HG02623 (cell line): Measurements from ENCODE around the gene SERPINA9.
"Not testable (repeated sequence)": the region's sequence is repeated elsewhere in the genome, so short reads cannot be mapped to it uniquely, and the experiment has no call there.

Experiments
- ATAC-seq: cut with Tn5 transposase; IDR thresholded peaks from one replicate; pipeline ENCODE4 v1.9.1; 2021; ENCODE audit warnings: moderate library complexity; ENCODE audit not compliant: unreplicated experiment

The SERPINA9 gene, protein sequence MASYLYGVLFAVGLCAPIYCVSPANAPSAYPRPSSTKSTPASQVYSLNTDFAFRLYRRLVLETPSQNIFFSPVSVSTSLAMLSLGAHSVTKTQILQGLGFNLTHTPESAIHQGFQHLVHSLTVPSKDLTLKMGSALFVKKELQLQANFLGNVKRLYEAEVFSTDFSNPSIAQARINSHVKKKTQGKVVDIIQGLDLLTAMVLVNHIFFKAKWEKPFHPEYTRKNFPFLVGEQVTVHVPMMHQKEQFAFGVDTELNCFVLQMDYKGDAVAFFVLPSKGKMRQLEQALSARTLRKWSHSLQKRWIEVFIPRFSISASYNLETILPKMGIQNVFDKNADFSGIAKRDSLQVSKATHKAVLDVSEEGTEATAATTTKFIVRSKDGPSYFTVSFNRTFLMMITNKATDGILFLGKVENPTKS

DNA sequence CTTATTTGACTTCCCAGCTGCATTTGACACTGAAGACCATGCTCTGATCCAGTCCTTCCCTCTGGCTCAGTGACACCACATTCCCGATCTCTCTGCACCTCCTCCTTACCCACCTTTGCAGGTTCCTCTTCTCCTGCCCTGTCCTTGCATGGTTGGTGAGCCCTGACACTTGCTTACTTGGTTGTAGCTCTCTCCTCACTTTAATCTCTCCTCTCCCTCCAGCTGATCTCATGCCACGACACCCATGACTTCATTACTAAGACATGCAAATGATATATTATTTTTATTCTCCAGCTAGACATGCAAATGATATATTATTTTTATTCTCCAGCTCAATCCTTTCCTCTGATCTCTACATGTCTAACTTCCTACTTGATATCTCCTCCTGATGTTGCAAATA, at the start of gene SERPINA9:
SERPINA9 (minus strand) TSS at position 175 of the 400 bp plus-strand sequence. CDS start 6,357 bp downstream, outside the sequence.
- no peak for ATAC-seq

- no peak for ATAC-seq
Observed at GRCh38 chr14:94524093-94524492, 48.1 kb upstream of the SERPINA9 start.

DNA sequence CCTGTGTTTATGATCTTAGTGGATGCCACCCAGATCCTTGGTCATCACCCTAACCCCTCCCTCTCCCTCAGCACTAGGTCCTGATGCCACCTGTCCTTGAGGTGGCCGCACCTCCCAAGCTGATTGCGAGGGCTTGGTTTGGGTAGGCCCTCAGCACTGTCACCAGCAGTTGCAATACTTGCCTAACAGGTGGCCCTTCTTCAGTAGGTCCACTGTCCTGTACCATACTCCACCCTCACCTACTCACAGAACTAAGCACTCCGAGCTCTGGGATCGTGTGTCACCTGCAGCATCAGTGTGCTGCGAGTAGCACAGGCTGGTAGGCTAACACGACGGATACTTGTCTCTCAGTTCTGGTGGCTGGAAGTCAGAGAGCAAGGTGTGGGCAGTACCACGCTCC, 47.3 kb upstream of the SERPINA9 start:
- no peak for ATAC-seq

DNA sequence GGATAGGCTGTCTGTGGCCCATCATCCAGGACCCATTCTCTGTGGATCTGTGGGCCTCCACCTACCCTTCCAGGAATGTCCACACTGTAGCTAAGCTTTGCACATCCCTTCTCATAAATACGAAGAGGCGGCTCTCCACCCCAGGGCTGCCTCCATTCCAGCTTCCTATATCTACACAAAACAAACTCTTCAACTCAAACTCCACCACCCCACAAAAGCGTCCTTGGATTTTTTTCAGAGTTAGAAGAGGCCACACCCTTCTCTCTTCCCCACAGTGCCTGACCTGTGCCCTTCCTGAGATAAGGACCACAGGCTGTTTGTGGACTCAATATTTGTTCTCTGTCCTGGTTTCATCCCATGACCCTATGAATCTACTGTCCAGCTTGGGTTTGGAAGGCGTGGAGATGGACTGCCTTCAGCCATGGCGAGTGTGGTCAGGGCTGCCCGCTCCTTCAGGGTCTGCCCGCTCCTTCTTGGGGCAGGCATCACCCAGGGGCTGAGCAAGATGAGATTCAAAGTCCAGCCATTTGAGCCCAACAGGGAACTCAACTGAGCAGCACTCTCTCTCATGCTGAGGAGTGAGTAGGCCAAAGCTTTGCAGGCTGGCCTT, 46.2 kb upstream of the SERPINA9 start:
- ATAC-seq: no peak

- no peak for ATAC-seq
Observed at GRCh38 chr14:94521375-94522114, 45.5 kb upstream of the SERPINA9 start.

DNA sequence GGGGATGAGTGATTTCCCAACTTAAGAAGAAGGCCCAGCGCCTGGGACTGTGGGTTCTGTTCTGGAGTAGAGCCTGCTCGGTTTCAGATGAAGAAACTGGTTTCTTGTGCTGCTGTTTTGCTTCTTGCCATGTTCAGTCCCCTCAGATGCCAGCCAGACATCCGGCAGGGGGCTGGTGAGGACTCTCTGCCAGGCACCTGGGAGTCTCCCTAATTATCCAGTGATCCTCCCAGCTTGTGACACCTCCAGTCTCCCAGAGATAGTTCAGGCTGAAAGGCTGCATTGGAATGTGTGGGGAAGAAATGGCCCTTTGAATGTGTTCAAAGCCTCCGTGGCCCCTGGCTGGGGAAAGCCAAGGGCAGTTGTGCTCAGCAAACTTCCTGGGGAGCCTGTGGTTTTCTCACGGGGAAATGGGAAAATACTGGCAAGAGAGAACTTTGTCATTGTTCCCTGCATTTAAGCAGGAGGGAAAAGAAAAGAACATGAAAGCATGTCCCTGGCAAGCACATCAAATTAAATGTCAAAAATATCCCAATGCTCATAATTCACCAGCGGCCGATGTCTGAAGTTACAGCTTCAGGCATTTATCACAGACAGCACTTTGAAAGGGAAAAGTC, 41.8 kb upstream of the SERPINA9 start:
- no peak for ATAC-seq

DNA sequence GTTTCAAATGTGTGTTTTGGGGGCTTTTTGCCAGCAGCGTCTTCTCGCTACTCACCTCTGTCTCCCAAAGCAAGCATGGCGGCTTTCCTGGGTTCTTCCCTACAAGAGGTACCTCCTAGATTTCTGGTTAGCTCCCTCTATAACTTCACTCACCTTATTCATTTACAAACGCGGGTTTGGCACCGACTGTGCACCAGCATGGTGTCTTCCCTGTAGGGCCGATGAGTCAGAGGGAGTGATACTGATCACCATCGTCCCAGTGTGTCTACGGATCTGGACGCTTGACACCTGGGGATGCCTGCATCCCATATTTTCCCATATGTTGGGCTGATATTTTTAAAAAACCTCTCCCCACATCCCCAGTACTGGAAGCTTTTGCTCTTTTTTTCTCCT, 41.2 kb upstream of the SERPINA9 start:
- ATAC-seq: no peak

- no peak for ATAC-seq
Observed at GRCh38 chr14:94515856-94516255, 39.9 kb upstream of the SERPINA9 start.

- no peak for ATAC-seq
Observed at GRCh38 chr14:94515426-94515825, 39.4 kb upstream of the SERPINA9 start.

GRCh38 chr14:94514351-94514750, 38.4 kb upstream of the SERPINA9 start:
- ATAC-seq: no peak

DNA sequence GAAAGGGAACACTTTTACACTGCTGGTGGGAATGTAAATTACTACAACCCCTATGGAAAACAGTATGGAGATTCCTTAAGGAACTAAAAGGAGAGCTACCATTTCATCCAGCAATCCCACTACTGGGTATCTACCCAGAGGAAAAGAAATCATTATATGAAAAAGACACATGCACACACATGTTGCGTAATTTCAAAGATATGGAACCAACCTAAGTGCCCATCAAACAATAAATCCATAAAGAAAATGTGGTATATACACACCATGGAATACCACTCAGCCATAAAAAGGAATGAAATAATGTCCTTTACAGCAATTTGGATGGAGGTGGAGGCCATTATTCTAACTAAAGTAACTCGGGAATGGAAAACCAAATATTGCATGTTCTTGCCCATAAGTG, 34.5 kb upstream of the SERPINA9 start:
- not testable (repeated sequence) for ATAC-seq

- no peak for ATAC-seq
Observed at GRCh38 chr14:94509356-94509755, 33.4 kb upstream of the SERPINA9 start, which contains the start of gene SERPINA12. Gene SERPINA12, minus strand, starts transcription at chr14:94509469. Its CDS starts 11,072 bp downstream, at chr14:94498397.

GRCh38 chr14:94505641-94506040, 29.6 kb upstream of the SERPINA9 start:
- ATAC-seq: no peak

GRCh38 chr14:94505206-94505605, 29.2 kb upstream of the SERPINA9 start:
- no peak for ATAC-seq

GRCh38 chr14:94501588-94502516, 25.9 kb upstream of the SERPINA9 start:
- no peak for ATAC-seq

DNA sequence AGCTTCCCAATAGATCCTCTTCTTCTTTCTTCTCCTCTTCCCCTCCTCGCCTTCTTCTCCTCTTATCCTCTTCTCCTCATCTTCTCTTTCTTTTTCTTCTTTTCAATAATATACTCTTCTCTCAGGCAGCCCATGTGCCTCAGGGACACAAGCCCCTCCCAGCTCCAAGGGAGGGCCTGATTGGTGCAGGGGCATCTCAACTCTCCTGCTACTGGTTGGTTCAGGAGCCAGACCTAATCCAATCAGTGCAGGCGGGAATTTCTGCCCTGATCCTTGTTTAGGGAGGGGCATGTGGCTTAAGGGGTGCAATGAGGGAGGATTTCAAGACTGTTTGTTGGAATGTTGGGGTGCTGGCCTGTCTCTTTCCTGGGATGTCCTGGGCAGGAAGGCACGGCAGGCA, 24.3 kb upstream of the SERPINA9 start:
- ATAC-seq: no peak

GRCh38 chr14:94499673-94500072, 23.7 kb upstream of the SERPINA9 start:
- ATAC-seq: no peak

DNA sequence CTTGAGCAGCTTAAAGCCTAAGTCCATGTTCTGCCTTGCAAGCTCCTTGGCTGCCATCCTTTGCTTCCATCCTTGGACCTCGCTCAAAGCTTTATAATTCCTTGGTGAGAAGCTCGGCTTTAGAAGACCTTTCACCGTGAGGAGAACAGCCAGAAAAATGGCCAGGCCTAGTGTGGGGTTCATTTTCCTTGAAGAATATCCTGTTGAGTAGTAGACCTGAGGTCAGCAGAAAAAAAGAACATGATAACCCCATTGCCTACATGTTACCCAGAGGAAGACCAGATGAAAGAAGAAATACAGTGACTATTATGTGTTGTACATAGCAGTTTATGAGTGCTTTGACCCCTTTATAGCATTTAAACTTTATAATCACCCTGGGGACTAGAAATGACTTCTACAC, 22.2 kb upstream of the SERPINA9 start:
- no peak for ATAC-seq

GRCh38 chr14:94494085-94494484, 18.1 kb upstream of the SERPINA9 start:
- ATAC-seq: no peak

DNA sequence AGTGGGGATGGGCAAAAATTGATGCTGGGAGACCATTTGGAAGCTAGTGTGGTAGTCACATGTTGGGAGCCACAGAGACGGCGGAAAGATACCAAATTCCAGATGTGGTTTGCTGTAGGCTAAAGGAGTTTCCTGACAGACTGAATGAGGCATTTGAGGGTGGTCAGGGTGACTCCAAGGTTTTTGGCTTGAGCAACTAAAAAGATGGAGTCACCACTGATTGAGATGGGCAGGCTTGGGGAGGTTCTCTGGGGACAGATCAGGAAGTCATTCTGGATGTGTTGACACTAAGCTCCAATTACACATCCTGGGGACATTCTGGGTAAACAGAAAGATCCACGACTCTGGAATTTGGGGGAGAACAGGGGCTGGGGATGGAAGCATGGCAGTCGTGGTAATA, 15.5 kb upstream of the SERPINA9 start:
- ATAC-seq: no peak
